HG02840 (cell line): ENCODE data around the gene PHKG2.
A peak's percentile ranks its signal among the peaks of the same experiment; 100 is the strongest.
"Not testable (repeated sequence)": the region's sequence is repeated elsewhere in the genome, so short reads cannot be mapped to it uniquely, and the experiment has no call there.

Source experiments
- ATAC-seq: cut with Tn5 transposase; IDR thresholded peaks from one replicate; pipeline ENCODE4 v1.9.1; 2021; ENCODE audit warnings: mild to moderate bottlenecking, moderate library complexity, moderate number of reproducible peaks; ENCODE audit not compliant: unreplicated experiment, low FRiP score

PHKG2 gene

GRCh38 chr16:30747799-30748633 lies at the start of gene PHKG2:
PHKG2 (plus strand) TSS chr16:30748425; CDS start chr16:30748821, 396 bp downstream.
- peak; percentile 97 for ATAC-seq

- ATAC-seq: peak; percentile 29
Observed at GRCh38 chr16:30698816-30699614, 49.2 kb upstream of the PHKG2 start, which contains the start of gene SRCAP. SRCAP (plus strand) TSS chr16:30699171; CDS start chr16:30700825, 1,654 bp downstream.

- ATAC-seq: no peak
Observed at GRCh38 chr16:30699615-30700099, 48.6 kb upstream of the PHKG2 start.

GRCh38 chr16:30700491-30700890 lies 47.7 kb upstream of the PHKG2 start:
- ATAC-seq: no peak

- no peak for ATAC-seq
Observed at GRCh38 chr16:30700971-30701370, 47.3 kb upstream of the PHKG2 start.

- ATAC-seq: not testable (repeated sequence)
Observed at GRCh38 chr16:30703071-30703470, 45.2 kb upstream of the PHKG2 start.

- no peak for ATAC-seq
Observed at GRCh38 chr16:30703971-30704370, 44.3 kb upstream of the PHKG2 start.

- ATAC-seq: no peak
Observed at GRCh38 chr16:30706046-30706445, 42.2 kb upstream of the PHKG2 start.

- no peak for ATAC-seq
Observed at GRCh38 chr16:30710971-30711370, 37.3 kb upstream of the PHKG2 start.

- no peak for ATAC-seq
Observed at GRCh38 chr16:30711712-30712111, 36.5 kb upstream of the PHKG2 start.

- no peak for ATAC-seq
Observed at GRCh38 chr16:30715750-30716445, 32.3 kb upstream of the PHKG2 start.

GRCh38 chr16:30720086-30720485 lies 28.1 kb upstream of the PHKG2 start:
- no peak for ATAC-seq

GRCh38 chr16:30720694-30721093 lies 27.5 kb upstream of the PHKG2 start:
- ATAC-seq: no peak

GRCh38 chr16:30721167-30721566 lies 27.1 kb upstream of the PHKG2 start:
- ATAC-seq: no peak

- ATAC-seq: no peak
Observed at GRCh38 chr16:30721606-30722005, 26.6 kb upstream of the PHKG2 start.

GRCh38 chr16:30722443-30722842 lies 25.8 kb upstream of the PHKG2 start:
- ATAC-seq: no peak

GRCh38 chr16:30722916-30723315 lies 25.3 kb upstream of the PHKG2 start:
- ATAC-seq: no peak

- no peak for ATAC-seq
Observed at GRCh38 chr16:30723725-30724355, 24.4 kb upstream of the PHKG2 start.

- ATAC-seq: no peak
Observed at GRCh38 chr16:30724641-30725417, 23.4 kb upstream of the PHKG2 start.
